GM18508 (cell line): ENCODE measurements around the gene AGAP1.

Experiments used
- ATAC-seq: cut with Tn5 transposase; IDR thresholded peaks from one replicate; pipeline ENCODE4 v1.9.1; 2021; ENCODE audit warnings: moderate number of reproducible peaks; ENCODE audit not compliant: insufficient read depth, unreplicated experiment

Gene AGAP1

DNA sequence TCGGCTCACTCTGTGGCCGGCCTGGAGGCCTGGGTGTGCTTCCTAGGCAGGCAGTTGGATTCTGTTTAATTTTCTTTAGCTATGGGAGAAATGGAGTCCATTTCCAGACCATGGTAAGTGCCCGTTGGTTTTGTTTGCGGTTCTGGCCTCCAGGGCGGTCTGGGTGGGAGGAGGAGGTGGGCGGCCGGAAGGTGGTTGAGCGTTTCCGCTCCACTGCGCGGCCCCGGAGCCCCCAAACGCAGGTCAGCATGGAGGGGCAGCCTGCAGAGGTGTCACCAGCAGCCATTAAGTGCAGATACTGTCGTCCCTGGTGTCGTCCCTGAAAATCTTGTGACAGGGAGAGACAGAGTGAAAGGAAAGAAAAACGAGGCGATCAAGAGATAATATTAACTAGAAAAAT, 370.5 kb downstream of the AGAP1 start:
- ATAC-seq: no peak

DNA sequence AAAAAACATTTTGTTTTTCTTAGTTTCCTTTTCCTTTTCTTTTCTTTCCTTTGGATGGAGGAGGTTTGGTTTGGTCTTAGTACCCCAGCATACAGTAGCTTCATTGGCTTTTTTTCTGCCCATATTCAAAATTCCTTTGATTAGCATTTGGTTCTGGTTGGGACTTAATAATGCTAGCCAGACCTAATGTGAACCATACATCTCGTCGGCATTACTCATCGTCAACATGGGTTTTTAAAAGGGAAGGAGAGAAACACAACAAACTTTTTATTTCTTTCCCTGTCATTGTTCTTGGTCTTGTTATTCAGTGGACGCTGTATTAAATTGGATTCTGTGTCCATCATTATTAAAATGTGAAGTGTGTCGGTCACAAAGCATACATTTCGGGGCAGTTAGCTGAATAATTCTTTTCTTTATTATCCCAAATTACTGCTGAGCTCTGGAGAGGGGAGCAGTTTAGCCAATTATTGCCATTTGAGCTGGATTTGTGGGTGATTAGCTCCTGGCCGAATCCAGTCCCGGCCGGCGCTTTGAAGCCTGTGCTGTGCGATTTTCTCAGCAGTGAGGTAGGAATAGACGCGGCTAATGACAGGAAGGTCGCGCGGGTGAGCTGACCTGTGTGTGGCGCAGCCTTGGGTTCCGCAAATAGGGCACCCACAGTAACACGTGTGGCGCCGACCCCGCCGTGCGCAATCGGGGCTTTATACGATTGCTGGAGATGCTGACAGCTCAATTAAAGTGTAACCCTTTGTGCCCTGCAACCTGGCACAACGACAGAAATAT, 371.1 kb downstream of the AGAP1 start:
- no peak for ATAC-seq

DNA sequence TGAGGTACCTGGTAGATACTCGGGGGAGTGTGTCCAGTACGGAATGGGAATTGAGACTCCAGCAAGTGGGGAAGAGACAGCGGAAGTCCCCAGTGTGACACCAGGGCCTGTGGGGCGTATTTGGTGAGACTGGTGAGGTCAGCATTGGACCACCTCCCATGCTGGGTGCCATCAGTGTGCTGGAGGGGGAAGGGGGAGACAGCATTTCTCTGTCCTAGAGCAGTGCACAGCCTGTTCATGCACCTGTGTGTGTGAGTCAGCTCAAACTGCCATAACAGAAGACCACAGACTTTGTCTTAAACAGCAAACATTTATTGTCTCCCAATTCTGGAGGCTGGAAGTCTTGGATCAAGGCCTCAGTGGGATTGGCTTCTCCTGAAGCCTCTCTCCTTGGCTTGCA, 372.5 kb downstream of the AGAP1 start:
- no peak for ATAC-seq

DNA sequence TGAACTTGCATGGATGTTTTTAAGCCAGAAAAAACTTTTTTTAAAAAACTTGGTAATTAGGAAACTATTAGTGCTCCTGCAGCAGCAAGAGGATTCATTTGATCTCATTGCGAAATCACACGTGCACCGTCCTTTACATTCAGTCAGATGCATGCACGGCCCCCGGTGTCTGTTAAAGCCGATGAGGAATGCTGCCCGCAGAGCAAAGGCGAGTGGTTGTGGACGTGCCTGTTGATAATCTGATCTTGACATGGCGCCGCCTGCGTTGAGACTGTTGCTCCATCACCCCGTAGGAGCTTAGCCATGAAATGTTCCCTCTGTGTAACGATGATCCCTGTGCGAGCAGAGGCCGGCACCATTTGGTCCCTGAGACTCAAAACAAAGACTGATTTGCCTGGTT, 374.4 kb downstream of the AGAP1 start:
- no peak for ATAC-seq

DNA sequence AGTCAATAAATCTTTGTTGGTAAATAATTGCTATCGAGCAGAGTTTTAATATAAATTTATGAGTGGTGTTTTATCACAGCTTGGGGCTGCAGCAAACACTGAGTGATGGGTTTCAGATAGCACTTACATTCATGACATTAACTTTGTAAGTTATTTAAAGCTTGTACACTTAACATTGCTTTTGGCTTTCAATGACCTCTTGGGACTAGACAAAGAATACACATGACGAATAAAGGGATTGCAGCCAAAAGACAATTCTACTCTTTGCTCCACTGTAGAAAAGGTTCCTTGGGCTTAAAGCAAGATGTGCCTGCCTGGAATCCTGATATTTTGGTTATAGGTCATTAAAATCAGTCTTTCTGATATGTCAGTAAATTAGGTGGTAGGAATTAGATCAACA, 374.8 kb downstream of the AGAP1 start:
- ATAC-seq: no peak

DNA sequence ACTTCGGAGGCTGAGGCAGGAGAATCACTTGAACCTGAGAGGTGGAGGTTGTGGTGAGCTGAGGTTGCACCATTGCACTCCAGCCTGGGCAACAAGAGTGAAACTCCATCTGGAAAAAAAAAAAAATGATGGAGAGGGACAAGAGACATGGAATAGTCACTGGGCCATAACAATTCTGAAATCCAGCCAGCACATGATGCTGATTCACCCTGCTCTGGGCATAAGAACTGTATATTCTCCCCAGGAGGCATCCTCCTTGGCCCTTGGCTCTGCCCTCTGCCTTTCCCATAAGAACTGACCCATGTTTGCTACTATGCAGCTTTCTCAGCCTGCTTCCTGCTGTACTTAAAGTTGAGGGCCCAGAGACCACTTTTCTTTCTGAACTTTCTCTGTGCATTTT, 376.7 kb downstream of the AGAP1 start:
- no peak for ATAC-seq

DNA sequence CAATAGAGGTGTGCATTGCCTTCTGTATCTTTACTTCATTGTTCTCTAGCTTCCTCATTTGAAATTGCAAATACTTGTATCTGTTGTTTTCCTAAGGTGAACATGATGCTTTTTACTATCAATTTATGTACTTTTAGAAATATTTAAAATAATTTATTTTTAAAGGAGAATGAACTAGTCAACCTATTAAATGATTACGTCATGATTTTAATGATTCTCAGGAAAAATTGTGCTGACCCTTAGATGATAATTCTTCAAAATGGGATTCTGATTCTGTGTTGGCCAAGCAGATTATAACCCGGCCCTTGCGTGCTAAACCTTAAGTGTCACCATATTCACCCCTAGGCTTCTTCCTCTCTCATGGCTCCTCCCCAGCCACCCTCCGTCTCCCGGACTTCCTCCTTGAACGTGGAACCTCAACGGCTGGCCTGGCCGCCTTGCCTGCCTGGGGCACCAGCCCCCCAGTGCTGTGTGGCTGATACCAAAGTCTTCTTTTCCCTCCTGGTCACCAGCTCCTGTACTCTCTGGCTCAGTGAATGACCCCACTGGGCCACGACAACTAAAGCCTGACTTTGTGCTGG, 382.3 kb downstream of the AGAP1 start:
- no peak for ATAC-seq

DNA sequence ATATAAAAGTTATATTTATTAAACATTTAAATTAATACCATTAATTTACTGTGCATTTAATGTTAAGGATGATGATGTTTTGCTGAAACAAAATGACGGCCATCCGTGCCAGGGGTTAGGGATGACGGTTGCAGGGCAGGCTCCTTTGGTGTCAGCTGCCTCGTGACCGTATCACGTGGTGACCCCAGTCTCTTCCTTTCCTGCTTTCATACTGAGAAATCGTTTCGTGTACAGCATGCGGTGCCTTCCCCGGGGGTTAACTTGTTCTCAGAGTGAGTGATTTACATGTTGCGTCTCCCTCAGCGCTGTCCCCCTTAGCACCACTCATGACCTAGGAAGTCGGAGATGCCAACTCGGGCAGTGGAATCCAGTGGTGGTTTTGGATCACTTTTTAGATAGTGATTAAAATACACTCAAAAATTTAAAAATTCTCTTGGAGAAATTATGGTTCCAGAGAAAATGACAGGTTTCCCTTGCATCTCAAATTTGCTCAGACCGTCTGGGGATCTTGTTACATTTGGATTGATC, 383.5 kb downstream of the AGAP1 start:
- no peak for ATAC-seq

DNA sequence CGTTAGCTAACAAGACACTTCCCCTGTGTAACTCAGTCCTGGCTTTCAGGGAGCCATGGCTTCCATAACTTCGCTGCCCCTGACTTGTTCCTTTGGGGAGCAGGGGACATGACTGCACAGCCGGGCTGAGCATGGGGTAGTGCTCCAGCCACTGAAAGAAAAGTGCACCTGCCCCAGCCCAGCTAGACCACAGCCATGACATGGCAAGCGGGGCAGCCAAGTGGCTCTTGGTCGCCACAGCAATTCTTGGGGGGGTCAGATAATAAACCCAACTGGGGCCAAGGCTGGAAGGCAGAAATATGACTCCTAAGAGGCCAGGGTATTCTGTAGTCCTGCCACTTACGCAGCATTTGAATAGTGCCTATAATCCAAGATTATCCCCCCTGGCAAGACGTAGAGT, 385.3 kb downstream of the AGAP1 start:
- no peak for ATAC-seq

DNA sequence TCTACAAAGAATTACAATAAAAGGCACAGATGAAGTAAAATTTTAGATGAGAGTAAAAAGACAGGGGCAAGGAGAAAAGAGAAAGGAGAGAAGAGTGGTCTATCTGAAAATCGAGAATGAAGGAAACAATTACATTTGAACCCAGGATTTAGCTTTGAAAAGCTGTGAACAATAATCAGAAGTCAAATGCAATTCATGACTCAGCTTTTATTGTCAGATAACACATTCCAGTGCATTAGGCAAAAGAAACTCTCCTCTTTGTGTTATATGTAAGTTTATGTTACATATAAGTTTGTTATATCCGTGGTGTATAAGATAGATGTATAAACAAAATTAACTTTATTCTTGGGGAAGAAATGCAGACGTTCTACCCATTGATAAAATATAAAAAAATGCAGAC, 389.8 kb downstream of the AGAP1 start:
- no peak for ATAC-seq

DNA sequence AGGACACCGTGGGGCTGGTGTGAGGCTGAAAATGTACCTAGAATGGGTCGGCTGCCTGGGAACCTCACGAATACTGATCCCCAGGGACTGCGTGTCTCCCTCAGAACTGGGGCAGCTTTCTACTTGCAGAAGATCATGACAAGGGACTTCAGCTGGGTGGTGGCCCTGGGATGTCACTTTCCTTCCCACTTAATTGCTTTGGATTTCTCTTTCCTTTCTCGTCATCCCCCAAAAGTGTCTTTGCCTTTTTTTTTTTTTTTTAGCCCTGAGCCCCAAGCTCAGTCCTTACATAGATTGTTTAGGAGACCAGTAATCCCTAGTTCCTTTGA, 395.4 kb downstream of the AGAP1 start:
- no peak for ATAC-seq

DNA sequence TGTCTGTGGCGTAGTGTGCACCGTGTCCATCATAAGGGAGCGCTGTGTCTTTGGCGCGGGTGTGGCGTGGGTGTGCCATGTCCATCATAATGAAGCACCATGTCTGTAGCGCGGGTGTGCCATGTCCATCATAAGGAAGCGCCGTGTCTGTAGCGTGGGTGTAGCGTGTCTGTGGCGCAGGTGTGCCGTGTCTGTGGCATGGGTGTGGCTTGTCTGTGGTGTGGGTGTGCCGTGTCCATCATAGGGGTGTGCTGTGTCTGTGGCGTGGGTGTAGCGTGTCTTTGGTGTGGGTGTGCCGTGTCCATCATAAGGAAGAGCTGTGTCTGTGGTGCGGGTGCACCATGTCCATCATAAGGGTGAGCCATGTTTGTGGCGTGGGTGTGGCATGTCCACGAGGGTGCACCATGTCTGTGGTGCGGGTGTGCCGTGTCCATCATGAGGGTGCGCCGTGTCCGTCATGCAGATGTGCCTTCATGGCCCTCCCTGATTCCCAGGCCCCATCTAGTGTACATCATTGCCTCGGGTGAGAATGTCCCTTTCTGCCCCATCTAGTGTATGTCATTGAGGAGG, 399.4 kb downstream of the AGAP1 start:
- no peak for ATAC-seq

DNA sequence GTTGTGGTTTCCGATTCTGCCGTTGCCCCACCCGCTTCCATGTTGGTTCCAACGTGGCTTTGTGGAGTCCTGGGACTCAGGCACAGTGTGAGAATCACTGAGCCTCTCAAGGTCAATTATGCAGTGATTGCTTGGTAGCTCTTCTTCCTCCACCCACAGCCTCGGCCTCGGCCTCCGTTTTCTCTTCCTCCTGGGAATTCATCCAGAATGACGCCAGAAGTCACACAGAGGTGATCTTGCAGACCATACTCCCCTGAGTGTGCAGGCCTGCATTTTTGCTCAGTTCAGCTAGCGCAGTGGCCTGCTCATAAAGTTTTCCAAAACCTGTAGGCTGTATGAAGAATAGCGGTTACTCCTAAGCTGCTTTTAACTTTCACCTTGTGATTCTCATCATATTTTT, 401.0 kb downstream of the AGAP1 start:
- no peak for ATAC-seq

DNA sequence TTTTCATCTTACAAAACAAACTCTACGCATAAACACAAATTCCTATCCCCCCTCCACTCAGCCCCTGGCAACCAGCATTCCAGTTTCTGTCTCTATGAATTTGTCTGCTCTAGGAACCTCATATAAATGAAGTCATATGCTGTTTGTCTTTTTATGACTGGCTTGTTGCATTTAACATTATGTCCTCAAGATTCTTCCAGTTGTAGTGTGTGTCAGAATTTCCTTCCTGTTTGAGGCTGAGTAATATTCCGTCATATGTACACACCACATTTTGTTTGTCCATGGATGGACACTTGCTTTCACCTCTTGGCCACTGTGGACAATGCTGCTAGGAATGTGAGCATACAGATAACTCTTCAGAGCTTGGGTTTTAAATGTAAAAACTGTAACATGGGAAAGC, 402.2 kb downstream of the AGAP1 start:
- ATAC-seq: no peak

DNA sequence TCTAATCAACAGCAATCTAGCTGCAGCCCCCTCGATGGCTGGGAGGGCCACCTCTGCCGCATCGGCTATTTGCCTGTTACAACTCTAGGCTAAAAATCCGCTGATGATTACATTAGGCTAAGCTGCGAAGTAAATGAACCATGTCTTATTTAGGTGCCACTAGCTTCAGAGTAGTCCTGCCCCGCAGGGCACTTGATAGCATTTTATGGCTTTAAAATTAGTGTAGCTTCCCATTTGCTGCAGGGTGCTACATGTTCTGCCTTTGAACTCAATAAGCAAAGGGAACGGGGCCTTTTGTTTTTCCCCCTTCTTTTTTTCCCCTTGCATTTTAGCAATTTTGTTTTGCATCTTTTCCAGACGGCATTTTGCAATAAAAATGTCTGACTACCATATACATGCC, 404.1 kb downstream of the AGAP1 start:
- no peak for ATAC-seq

DNA sequence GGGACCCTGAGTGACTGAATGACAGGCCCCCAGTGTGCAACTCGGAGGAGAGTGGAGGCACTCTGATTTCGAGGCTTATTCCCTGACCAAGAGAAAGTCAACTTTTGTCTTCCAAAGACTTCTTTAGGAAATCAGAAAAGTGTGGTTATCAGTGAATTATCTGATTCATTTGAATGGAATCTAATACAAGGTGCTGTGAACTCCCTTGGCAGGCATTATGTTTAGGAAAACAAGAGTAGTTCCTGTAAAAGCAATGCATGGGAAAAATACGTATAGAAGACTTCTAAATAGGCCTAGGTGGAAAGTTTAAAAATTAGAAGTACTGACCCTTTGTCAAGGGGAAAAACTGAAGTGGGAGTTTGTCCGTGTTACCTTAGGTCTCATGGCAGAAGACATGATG, 404.9 kb downstream of the AGAP1 start:
- ATAC-seq: no peak

DNA sequence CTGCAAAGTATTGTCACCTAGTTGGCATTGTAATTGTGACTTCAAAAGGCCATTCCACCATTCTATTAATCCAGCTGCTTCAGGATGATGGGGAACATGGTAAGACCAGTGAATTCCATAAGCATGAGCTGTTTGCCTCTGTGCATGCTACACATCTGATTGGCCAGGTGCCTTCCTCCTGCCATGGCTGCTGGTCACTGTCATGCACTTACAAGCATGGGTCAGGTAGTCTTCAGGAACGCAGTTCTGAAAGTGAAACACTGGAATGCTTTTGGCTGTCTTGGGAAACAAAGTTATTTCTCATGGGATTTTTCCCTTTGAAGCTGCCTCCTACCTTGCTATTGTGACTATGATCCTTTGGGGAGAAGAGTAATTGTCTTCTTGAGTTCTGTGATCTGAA, 406.8 kb downstream of the AGAP1 start:
- no peak for ATAC-seq

DNA sequence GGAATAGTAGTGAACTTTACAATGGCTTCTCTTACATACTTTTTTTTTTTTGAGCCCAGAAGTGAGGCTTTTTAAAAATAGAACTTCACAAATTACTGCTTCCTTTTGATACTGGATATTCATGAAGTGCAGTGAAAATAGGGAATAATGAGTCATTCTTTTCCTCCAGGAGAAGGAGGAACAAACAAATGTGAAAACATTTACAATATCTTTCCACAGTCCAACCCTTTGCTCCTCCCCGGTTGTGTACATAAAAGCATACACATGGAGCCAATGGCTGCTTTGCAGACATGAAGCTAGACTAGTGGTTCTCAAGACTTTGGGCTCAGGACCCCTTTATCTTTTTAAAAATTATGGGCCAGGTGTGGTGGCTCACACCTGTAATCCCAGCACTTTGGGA, 407.4 kb downstream of the AGAP1 start:
- ATAC-seq: no peak

DNA sequence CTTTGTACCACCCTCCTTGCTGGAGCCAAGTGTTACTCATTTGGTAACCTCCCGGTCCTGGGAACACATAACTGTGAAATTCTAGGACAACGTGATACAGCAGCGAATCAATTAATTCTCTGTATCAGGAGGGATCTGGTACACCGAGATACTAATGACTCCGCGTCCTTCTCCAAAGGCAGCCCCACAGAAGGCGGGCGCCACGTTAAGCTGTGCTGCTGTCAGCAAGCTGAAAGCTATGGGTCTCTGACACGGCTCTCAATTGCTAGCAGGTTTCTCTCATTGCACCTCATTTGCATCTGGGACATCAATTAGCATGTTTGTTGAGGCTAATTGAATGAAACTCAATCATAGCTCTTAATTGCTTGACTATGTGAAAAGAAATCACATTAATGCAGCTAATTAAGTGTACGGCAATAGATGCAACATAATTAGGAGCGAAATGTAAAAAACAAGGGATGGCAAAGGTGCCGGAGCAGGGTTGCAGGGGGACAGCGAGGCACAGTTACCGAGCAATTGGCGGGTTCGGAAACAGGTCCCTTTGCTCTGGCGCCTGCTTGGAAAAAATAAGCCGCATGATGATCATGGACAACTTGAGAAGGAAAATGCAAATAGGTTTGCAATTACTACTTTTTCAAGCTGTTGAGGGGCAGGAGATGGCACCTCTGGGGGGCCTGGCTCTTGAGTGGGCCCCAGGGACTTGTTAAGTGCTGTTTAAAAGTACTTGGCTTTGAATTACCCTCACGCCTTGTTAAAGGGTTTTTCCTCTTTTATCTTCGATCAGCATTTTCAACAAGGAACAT, 410.1 kb downstream of the AGAP1 start:
- ATAC-seq: no peak

DNA sequence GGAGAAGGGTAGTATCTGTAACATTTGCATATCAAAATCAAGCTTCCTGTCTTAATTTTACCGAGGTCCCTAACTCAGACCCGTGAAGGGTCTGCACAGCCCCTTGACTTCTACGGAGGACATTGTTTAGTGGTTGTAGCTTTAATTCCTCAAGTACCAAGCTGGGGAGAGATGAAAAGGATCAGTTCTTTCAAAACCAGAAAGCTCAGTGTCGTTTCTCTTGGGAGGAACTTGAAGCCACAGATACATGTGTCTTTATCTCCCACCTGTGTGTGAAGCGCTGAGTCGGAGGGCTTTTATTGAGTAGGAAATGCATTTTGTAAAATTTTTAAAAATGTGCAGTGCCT, 410.7 kb downstream of the AGAP1 start:
- ATAC-seq: no peak

DNA sequence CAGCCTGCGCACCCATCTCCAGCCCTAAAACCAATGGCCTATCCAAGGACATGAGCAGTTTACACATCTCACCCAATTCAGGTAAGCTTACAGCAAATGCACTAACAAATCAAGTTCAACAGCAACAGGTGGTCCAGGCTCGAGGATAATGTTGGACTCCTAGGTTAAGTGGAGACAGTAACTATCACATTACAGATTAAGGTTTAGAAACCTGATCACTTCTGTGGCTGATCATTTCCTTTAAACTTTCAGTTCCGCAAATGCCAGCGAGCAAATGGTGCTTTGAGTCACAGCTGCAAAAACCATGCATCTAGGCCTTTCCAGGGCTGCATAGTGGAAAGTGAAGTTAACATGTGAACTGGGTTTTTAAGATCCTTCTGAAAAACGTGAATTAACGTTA, 415.0 kb downstream of the AGAP1 start:
- ATAC-seq: no peak
